ENCODE data around the gene SQSTM1.

The SQSTM1 gene

GRCh38 chr5:179863449-179864085 lies 42.9 kb downstream of the SQSTM1 start:
- no peak overlapping the region for H3K4me3 ChIP-seq (ENCODE audit: low read depth, low read length)
- no peak overlapping the region for H3K27ac ChIP-seq
- TF ChIP-seq CTCF (IDR thresholded peaks at IDR 0.05): no peak
- no peak overlapping the region for H3K4me2 ChIP-seq (ENCODE audit: low read length)
- H3K9ac ChIP-seq: no peak overlapping the region
- no peaks in the 10 kb centered on the region for H3K36me3 ChIP-seq (ENCODE audit: control insufficient read depth, insufficient read depth, low read length)
- H3K27me3 ChIP-seq (ENCODE audit: control insufficient read depth, insufficient read depth, low read length): no peaks in the 10 kb centered on the region
- no peaks in the 10 kb centered on the region for H3K4me1 ChIP-seq
- H3K9me3 ChIP-seq (ENCODE audit: control insufficient read depth, low read length): no peaks in the 10 kb centered on the region
- no peaks in the 10 kb centered on the region for H3K79me2 ChIP-seq
- H2AFZ ChIP-seq: no peak overlapping the region

- TF ChIP-seq CTCF (IDR thresholded peaks at IDR 0.05): no peak
- H3K4me2 ChIP-seq (ENCODE audit: low read length): no peak overlapping the region
- no peak overlapping the region for H3K4me3 ChIP-seq (ENCODE audit: low read depth, low read length)
- no peak overlapping the region for H3K9ac ChIP-seq
- no peaks in the 10 kb centered on the region for H3K79me2 ChIP-seq
- no peak overlapping the region for H3K27ac ChIP-seq
- no peaks in the 10 kb centered on the region for H3K9me3 ChIP-seq (ENCODE audit: control insufficient read depth, low read length)
- no peak overlapping the region for H2AFZ ChIP-seq
- H3K36me3 ChIP-seq (ENCODE audit: control insufficient read depth, insufficient read depth, low read length): no peaks in the 10 kb centered on the region
- no peaks in the 10 kb centered on the region for H3K27me3 ChIP-seq (ENCODE audit: control insufficient read depth, insufficient read depth, low read length)
- H3K4me1 ChIP-seq: no peaks in the 10 kb centered on the region
Measured at GRCh38 chr5:179864686-179865085, 44.0 kb downstream of the SQSTM1 start.

- Histone ChIP-seq H3K9me3 (ENCODE audit: control insufficient read depth, low read length) (no peaks in the 10 kb centered on the region), H3K27ac (no peak overlapping the region), H3K9ac (no peak overlapping the region), H3K4me3 (ENCODE audit: low read depth, low read length) (no peak overlapping the region), H2AFZ (no peak overlapping the region), H3K36me3 (ENCODE audit: control insufficient read depth, insufficient read depth, low read length) (no peaks in the 10 kb centered on the region), H3K4me1 (no peaks in the 10 kb centered on the region), H3K4me2 (ENCODE audit: low read length) (no peak overlapping the region), H3K79me2 (no peaks in the 10 kb centered on the region), H3K27me3 (ENCODE audit: control insufficient read depth, insufficient read depth, low read length) (no peaks in the 10 kb centered on the region)
- TF ChIP-seq CTCF (IDR thresholded peaks at IDR 0.05): no peak
Measured at GRCh38 chr5:179865491-179866240, 45.0 kb downstream of the SQSTM1 start.

GRCh38 chr5:179866241-179867078 lies 45.8 kb downstream of the SQSTM1 start:
- no peaks in the 10 kb centered on the region for H3K27me3 ChIP-seq (ENCODE audit: control insufficient read depth, insufficient read depth, low read length)
- H3K79me2 ChIP-seq: no peaks in the 10 kb centered on the region
- H3K4me2 ChIP-seq (ENCODE audit: low read length): no peak overlapping the region
- no peaks in the 10 kb centered on the region for H3K4me1 ChIP-seq
- no peak overlapping the region for H2AFZ ChIP-seq
- no peak overlapping the region for H3K9ac ChIP-seq
- no peak overlapping the region for H3K27ac ChIP-seq
- H3K36me3 ChIP-seq (ENCODE audit: control insufficient read depth, insufficient read depth, low read length): no peaks in the 10 kb centered on the region
- no peak for TF ChIP-seq CTCF (IDR thresholded peaks at IDR 0.05)
- H3K4me3 ChIP-seq (ENCODE audit: low read depth, low read length): no peak overlapping the region
- H3K9me3 ChIP-seq (ENCODE audit: control insufficient read depth, low read length): no peaks in the 10 kb centered on the region

Data from parathyroid adenoma (tissue), 2 donors.